Activated naive CD8-positive, alpha-beta T cell treated with anti-CD3 and anti-CD28 coated beads, Interleukin-2, amount 10 ng/mL, durations not matched to agents 7 days and 5 days (primary cell): ENCODE measurements around the gene MPIG6B. TPM values are rescaled to one million over a fixed set of nuclear protein-coding genes. Genes with fewer than 3 reads are reported as not detected.

Experiments used
- ATAC-seq: fragments of 150-1000 bp; cut with Tn5 transposase; one replicate; pipeline ENCODE4 v1.10.0; 2021; ENCODE audit warnings: low read depth, moderate library complexity
- POLR2A ChIA-PET: fragments of 350-600 bp; sonication (Branson Sonifier 250); formaldehyde crosslinking; loops from one replicate; lab custom pipeline; 2021; ENCODE audit warnings: antibody characterized with exemption; lab: Charles Lee
- DNase-seq: peaks from one replicate; pipeline ENCODE4 v3.0.0; 2021
- H3K27ac Mint-ChIP-seq: one replicate; pipeline ENCODE4 v1.8.0; 2022; ENCODE audit warnings: mild to moderate bottlenecking, mixed read lengths
- H3K27me3 Mint-ChIP-seq: one replicate; pipeline ENCODE4 v1.8.0; 2022; ENCODE audit warnings: mild to moderate bottlenecking, moderate library complexity, mixed read lengths
- H3K36me3 Mint-ChIP-seq: one replicate; pipeline ENCODE4 v1.8.0; 2021; ENCODE audit warnings: mild to moderate bottlenecking, mixed read lengths
- H3K4me1 Mint-ChIP-seq: one replicate; pipeline ENCODE4 v1.8.0; 2021; ENCODE audit warnings: mixed read lengths
- H3K4me3 Mint-ChIP-seq: one replicate; pipeline ENCODE4 v1.8.0; 2022; ENCODE audit warnings: mild to moderate bottlenecking, moderate library complexity, mixed read lengths
- H3K9me3 Mint-ChIP-seq: one replicate; pipeline ENCODE4 v1.8.0; 2021; ENCODE audit warnings: mixed read lengths
- total RNA-seq, 2 experiments: library from RNA; stranded (reverse); gene quantifications; one replicate each; pipeline ENCODE4 v1.2.3, GENCODE V29; 2021

The MPIG6B gene
- total RNA-seq, 2 experiments from 2014 or later = 1.2 to 1.5 TPM

DNA sequence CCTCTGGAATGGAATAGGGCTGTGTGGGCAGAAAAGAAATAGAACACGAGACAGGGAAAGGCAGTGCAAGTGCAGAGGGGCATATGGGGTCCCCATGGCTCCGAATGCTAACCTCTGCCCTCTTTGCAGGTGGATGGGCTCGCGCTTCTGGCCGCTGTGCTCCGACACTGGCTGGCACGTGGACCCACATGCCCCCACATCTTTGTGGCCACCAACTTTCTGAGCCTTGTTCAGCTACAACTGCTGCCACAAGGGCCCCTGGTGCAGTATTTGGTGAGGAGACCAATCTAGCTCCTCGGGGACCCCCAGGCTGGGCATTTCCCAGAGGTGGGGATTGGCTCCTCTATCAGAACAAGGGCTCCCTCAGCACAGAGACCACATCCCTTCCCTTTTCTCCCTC is 38.2 kb downstream of the MPIG6B start:
- peaks cover 13% of the 10 kb centered on the region for H3K4me1 Mint-ChIP-seq
- DNase-seq = no peak
- POLR2A ChIA-PET = interaction anchor here (0.5 kb wide), 1 partner anchor 9 kb away, joined by 5 read pairs; no protein-coding TSS in a partner anchor
- H3K4me3 Mint-ChIP-seq = no peak overlapping the region
- H3K27ac Mint-ChIP-seq = no peak overlapping the region
- peaks cover 24% of the 10 kb centered on the region for H3K36me3 Mint-ChIP-seq
- H3K9me3 Mint-ChIP-seq = no peaks in the 10 kb centered on the region
- H3K27me3 Mint-ChIP-seq = no peaks in the 10 kb centered on the region
- no peak for ATAC-seq

DNA sequence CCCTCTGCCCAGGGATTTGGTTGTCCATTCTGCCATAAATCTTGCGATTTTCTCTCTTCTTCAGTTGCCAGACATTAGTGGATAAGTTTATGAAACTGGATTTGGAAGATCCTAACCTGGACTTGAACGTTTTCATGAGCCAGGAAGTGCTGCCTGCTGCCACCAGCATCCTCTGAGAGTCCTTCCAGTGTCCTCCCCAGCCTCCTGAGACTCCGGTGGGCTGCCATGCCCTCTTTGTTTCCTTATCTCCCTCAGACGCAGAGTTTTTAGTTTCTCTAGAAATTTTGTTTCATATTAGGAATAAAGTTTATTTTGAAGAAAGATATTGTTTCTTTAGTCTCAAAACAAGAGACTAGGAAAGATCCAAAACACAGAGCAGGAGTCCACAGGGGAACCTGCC is 39.2 kb downstream of the MPIG6B start, which contains the start of gene SAPCD1:
Gene SAPCD1, plus strand, starts transcription at position 301 of the 400 bp plus-strand sequence. CDS start 399 bp downstream, outside the sequence.
- Mint-ChIP-seq H3K4me3 (no peak within 1 kb of the TSS), H3K27me3 (no peaks in the 10 kb centered on the region), H3K27ac (peak within 1 kb of the TSS; percentile 67), H3K9me3 (no peaks in the 10 kb centered on the region), H3K4me1 (peaks cover 13% of the 10 kb centered on the region), H3K36me3 (peaks cover 26% of the 10 kb centered on the region)
- no peak for DNase-seq
- ATAC-seq = no peak
- POLR2A ChIA-PET = no interaction called here

DNA sequence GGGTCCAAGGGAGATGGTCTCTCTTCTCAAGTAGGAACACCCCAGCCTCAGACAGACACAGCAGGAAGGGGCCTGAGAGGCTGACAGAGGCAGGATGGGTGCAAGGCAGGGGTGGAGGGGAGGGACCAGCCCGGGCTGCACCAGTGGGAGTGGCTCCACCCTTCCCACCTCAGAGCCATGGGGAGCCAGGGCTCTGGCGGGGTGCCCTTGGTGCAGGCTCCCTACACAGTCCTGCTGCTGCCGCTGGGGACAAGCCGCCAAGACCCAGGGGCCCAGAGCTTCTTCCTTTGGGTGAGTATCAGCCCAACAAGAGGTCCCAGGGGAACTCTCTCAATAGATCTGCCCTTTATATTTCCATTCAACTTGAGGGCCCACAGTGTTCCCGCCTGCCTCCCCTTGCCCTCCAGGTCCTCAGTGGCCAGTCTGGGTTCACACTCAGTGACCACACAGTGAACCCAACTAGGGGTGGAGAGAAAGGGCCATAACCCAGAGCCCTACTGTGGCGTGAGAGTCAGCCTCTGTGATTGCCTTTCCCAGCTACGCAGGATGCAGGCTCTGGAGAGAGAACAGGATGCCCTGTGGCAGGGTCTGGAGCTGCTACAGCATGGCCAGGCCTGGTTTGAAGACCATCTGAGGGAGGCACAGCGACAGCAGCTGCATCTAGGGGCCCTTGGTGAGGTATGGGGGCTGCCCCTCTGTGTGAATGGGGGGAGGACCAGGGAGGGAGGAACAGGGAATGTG is 39.9 kb downstream of the MPIG6B start:
- no peak overlapping the region for H3K4me3 Mint-ChIP-seq
- H3K9me3 Mint-ChIP-seq = no peaks in the 10 kb centered on the region
- H3K4me1 Mint-ChIP-seq = peaks cover 16% of the 10 kb centered on the region
- H3K27me3 Mint-ChIP-seq = no peaks in the 10 kb centered on the region
- POLR2A ChIA-PET = interaction anchor here (1.3 kb wide), 2 partner anchors 27 to 33 kb away, joined by 3 read pairs; partner anchors contain the start of gene CLIC1
- H3K36me3 Mint-ChIP-seq = peaks cover 31% of the 10 kb centered on the region
- ATAC-seq = no peak
- H3K27ac Mint-ChIP-seq = no peak overlapping the region
- DNase-seq = no peak

DNA sequence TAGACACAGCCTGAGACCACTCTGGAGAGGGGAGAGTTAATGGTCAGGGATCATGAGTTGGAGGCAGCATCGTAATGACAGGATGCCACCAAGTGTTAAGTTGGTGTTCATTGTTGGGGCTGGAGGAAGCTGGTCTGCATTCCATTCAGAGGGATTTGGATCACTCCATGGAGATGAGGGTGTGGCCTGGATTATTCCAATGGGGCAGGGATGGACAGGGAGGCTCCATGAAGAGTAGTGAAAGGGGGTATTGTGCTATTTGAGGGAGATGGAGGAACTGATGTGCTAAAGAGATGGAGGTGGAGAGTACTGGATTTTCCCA is 40.4 kb downstream of the MPIG6B start:
- POLR2A ChIA-PET = interaction anchor here (1.3 kb wide), 2 partner anchors 27 to 34 kb away, joined by 3 read pairs; partner anchors contain the start of gene CLIC1
- no peak for DNase-seq
- Mint-ChIP-seq H3K27ac (peak overlapping the region; percentile 67), H3K4me3 (no peak overlapping the region), H3K4me1 (peaks cover 18% of the 10 kb centered on the region), H3K36me3 (peaks cover 34% of the 10 kb centered on the region), H3K9me3 (no peaks in the 10 kb centered on the region), H3K27me3 (no peaks in the 10 kb centered on the region)
- ATAC-seq = no peak

DNA sequence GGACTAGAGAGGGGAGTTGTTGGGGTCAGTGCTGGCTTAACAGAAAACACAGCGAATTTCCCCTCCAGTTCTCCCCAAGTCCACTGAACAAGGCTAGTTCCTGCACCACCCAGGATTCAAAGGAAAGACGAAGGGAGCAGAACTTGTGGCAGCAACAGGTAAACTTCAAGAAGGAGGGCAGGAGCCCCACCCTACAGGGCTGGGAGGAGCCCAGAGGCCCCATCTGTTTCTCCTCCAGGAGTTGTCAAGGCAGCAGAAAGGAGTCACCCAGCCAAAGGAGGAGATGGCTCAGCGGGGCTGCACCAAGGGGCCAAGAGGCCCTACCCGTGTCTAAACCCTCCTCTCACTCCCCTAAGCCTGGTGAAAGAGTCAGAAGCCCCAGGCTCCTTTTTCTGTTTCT is 41.0 kb downstream of the MPIG6B start:
- peaks cover 18% of the 10 kb centered on the region for H3K4me1 Mint-ChIP-seq
- POLR2A ChIA-PET = interaction anchor here (0.5 to 1.3 kb wide), 4 partner anchors 25 to 65 kb away, joined by 3 read pairs; partner anchors contain the start of genes CLIC1 and MSH5
- DNase-seq (no peak), ATAC-seq (no peak)
- H3K9me3 Mint-ChIP-seq = no peaks in the 10 kb centered on the region
- H3K4me3 Mint-ChIP-seq = no peak overlapping the region
- peaks cover 34% of the 10 kb centered on the region for H3K36me3 Mint-ChIP-seq
- no peak overlapping the region for H3K27ac Mint-ChIP-seq
- H3K27me3 Mint-ChIP-seq = no peaks in the 10 kb centered on the region

DNA sequence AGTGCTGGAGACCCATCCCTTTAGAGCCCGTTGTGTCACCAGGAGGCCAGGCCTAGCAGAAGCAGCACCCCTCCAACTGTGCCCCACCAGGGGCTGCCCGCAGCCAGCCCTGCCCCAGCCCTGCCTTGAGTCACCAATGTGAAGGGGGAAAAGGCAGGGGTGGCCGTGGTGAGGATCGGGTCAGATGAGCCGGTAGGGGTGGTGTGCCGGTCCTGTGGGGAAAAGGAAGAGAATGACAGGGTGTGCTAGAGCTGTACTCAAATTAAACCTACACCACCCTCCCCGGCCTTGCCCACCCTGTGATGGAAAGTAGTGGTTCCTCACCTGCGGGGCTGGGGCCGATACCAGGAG is 42.4 kb downstream of the MPIG6B start:
- Mint-ChIP-seq H3K4me1 (peaks cover 21% of the 10 kb centered on the region), H3K36me3 (peaks cover 29% of the 10 kb centered on the region), H3K4me3 (no peak overlapping the region), H3K27ac (no peak overlapping the region), H3K27me3 (no peaks in the 10 kb centered on the region), H3K9me3 (no peaks in the 10 kb centered on the region)
- no peak for DNase-seq
- no peak for ATAC-seq
- POLR2A ChIA-PET = interaction anchor here (1.0 kb wide), 2 partner anchors 26 to 32 kb away, joined by 3 read pairs; partner anchors contain the start of gene MSH5

DNA sequence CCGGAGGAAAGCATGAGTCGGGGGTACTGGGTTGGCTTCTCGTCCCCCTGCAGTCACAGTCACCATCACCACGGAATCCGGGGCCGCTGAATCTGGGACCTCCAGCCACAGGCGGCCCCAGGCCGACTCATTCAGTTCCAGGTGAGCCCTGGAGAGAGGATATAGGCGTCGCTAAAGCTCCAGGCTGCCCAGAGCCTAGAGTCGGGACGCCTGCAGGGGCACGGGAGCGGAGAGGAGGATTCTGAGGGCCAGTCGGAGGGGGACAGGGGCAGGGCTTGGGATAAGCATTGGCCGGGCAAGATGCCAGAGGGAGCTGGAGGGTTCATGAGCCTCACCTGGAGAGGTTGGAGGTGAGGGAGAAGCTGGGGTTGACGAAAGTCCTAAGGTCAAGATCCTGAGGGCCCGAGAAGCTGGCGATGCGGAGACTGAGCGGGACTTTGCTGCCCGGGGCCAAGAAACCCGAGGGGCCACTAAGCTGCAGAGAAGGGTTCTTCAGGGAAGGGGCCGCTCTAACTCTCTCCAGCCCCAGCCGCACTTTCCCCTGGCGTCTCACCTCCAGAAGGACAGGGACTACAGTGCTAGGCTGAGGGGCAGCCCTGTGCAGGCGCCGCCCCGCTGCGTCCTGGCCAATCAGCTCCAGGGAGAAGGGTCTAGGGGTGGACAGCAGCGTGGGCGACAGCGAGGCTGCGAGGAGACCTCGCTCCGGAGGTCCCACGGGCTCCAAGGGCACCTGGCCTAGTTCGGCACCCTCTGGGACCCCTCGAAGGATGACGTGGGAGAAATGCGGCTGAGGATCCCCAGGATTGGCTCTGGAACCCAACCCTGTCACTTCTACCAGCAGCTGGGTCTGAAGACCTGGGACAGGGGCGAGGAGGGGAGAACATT is 43.0 kb downstream of the MPIG6B start:
- ATAC-seq (no peak), DNase-seq (no peak)
- Mint-ChIP-seq H3K27me3 (no peaks in the 10 kb centered on the region), H3K27ac (no peak overlapping the region), H3K4me1 (peaks cover 22% of the 10 kb centered on the region), H3K9me3 (no peaks in the 10 kb centered on the region), H3K4me3 (no peak overlapping the region), H3K36me3 (peaks cover 25% of the 10 kb centered on the region)
- POLR2A ChIA-PET = interaction anchor here (1.0 kb wide), 2 partner anchors 27 to 31 kb away, joined by 3 read pairs; partner anchors contain the start of gene MSH5

DNA sequence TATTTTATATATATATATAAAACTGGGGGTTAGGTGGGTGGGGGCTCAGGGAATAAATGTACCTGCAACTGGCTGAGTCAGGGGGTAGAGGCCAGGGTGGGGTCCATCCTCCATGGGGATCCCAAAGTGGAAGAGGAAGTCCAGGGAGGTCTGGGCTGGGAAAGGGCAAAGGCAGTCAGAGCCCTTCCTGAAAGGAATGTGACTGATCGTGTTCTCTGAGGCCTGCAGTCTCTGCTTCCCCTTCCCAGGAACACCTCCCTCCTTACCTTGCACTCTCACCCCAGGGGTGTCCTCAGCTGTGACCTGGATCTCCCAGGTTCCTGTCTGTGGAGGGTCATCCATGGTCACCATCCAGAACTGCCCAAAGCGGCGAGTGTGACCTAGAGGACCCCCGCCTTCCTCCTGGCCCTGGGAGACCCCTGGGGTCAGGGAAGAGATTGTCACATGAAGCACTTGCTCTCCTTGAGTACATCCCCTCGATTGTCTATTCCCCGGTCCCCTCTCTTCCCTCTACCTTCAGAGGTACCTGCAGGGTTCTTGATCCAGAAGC is 44.0 kb downstream of the MPIG6B start:
- POLR2A ChIA-PET = interaction anchor here (0.7 kb wide), 1 partner anchor 28 kb away, joined by 4 read pairs; no protein-coding TSS in a partner anchor
- Mint-ChIP-seq H3K9me3 (no peaks in the 10 kb centered on the region), H3K4me3 (no peak overlapping the region), H3K27ac (no peak overlapping the region), H3K4me1 (peaks cover 23% of the 10 kb centered on the region), H3K27me3 (no peaks in the 10 kb centered on the region), H3K36me3 (peaks cover 25% of the 10 kb centered on the region)
- DNase-seq (no peak), ATAC-seq (no peak)

DNA sequence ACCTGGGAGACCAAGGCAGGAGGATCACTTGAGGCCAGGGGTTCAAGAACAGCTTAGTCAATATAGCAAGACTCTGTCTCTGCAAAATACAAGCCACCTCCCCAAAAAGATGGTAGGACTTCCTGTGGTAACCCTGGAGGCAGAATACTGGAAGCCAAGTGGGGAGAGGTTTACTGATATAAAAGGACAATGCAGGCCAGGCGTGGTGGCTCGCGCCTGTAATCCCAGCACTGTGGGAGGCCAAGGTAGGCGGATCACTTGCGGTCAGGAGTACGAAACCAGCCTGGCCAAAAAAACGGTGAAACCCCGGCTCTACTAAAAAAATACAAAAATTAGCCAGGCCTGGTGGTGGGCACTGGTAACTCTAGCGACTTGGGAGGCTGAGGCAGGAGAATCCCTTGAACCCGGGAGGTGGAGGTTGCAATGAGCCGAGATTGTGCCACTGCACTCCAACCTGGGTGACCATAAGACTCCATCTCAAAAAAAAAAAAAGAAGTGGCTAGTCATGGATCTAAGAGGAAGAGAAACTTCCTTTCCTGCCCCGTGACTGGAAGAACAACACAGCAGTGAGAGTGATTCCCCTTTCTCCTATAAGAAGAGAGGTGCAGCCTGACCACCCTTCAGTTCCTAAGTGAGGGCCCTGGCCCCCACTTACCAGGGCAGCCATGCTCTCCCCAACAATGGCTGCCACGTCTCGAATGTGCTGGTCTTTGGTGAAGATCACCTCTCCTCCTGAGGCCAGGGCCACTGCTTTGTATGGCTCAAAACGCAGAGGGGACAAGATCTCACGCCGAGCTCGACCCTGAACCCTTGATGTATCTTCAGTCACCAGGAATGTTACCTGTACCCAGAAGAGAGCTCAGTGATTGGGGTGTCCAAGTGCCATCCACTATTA is 45.4 kb downstream of the MPIG6B start:
- ATAC-seq (no peak), DNase-seq (no peak)
- POLR2A ChIA-PET = interaction anchor here (4.9 kb wide), 1 partner anchor 31 kb away, joined by 57 read pairs; the partner anchor contains the start of genes CLIC1 and MSH5
- Mint-ChIP-seq H3K27ac (no peak overlapping the region), H3K9me3 (no peaks in the 10 kb centered on the region), H3K4me1 (peaks cover 27% of the 10 kb centered on the region), H3K4me3 (no peak overlapping the region), H3K27me3 (no peaks in the 10 kb centered on the region), H3K36me3 (peaks cover 23% of the 10 kb centered on the region)

DNA sequence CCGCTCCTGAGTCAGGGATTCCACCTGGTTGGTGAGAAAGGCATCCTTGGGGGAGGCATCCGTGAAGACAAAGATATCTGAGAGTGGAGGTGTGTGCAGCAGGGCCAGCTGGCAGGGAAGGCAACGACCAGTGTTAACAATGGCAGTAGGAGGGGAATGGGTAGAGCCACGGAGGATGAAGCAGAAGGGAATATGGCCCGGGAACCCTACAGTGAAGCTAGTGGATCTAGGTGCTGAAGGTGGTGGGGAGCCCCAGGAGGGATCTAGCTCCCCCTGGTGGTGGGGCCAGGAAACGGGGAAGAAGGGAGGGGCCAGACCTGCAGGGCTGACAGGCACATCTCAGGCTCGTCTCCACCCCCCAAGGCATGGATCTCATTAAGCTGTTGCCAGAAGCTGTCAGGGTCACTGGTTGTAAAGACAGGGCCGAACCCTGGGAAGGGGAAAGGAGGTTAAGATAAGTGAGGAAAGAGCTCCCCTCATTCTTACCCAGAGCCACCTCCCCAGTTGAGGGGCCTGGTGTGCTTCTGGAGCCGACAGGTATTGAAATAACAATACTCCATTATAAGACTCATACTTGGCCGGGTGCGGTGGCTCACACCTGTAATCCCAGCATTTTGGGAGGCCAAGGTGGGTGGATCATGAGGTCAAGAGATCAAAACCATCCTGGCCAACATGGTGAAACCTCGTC is 46.7 kb downstream of the MPIG6B start:
- POLR2A ChIA-PET = interaction anchor here (0.7 to 4.9 kb wide), 11 partner anchors 11 to 89 kb away, joined by 3 to 57 read pairs (median 3); partner anchors contain the start of genes ABHD16A, CLIC1, DDAH2 and LSM2
- ATAC-seq (peak; percentile 82), DNase-seq (peak; percentile 86)
- no peaks in the 10 kb centered on the region for H3K9me3 Mint-ChIP-seq
- no peaks in the 10 kb centered on the region for H3K27me3 Mint-ChIP-seq
- peaks cover 17% of the 10 kb centered on the region for H3K36me3 Mint-ChIP-seq
- H3K4me3 Mint-ChIP-seq = no peak overlapping the region
- peaks cover 23% of the 10 kb centered on the region for H3K4me1 Mint-ChIP-seq
- H3K27ac Mint-ChIP-seq = peak overlapping the region; percentile 6

DNA sequence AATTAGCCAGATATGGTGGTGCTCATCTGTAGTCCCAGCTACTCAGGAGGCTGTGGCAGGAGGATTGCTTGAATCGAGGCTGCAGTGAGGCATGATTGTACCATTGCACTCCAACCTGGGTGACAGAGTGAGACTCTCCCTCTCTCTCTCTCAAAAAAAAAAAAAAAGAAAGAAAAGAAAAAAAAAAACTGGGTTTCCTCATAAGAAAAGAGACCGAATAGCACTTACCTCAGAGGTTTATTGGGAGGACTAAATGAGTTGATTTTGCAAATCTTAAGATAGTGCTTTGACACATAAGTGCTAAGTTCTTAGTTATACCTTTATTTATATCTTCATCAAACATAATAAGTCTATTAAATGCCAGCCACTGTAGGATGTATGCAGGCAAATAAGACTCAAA is 47.7 kb downstream of the MPIG6B start:
- Mint-ChIP-seq H3K4me1 (peaks cover 29% of the 10 kb centered on the region), H3K27me3 (no peaks in the 10 kb centered on the region), H3K4me3 (no peak overlapping the region), H3K27ac (peak overlapping the region; percentile 70), H3K9me3 (no peaks in the 10 kb centered on the region), H3K36me3 (peaks cover 17% of the 10 kb centered on the region)
- POLR2A ChIA-PET = interaction anchor here (0.6 to 4.9 kb wide), 10 partner anchors 10 to 47 kb away, joined by 3 to 57 read pairs (median 5); partner anchors contain the start of genes CLIC1, DDAH2, LSM2 and MSH5
- no peak for ATAC-seq
- DNase-seq = no peak
